ENCODE measurements around the gene TPSD1.
"Not testable (repeated sequence)": the region's sequence is repeated elsewhere in the genome, so short reads cannot be mapped to it uniquely, and the experiment has no call there.

Gene TPSD1

DNA sequence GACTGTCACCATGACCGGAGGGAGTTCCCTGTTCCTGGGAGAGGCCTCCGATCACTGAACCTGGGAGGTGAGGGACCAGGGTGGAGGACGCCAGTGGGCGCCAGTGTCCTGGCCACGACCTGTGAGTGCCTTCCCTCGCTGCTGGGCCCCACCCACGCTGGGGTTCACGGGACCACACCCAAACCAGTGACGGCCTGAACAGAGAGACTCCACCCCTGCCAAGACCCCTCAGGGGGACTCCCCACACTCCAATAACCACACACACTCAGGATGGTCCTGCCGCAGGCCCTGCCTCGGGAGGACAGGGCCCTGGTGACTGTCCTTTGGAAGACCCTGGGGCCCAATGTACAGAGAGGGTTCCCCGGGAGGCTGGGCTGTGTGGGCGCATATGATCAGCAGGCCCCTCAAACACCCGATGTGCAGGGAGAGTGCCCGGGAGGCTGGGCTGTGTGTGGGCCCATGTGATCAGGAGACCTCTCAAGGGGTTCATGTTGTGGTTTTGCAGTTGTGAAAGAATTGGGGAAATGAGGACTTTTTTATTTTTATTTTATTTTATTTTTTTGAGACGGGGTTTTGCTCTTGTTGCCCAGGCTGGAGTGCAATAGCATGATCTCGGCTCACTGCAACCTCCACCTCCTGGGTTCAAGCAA lies 26.6 kb downstream of the TPSD1 start:
- peak; percentile 7 to 46 for DNase-seq

DNA sequence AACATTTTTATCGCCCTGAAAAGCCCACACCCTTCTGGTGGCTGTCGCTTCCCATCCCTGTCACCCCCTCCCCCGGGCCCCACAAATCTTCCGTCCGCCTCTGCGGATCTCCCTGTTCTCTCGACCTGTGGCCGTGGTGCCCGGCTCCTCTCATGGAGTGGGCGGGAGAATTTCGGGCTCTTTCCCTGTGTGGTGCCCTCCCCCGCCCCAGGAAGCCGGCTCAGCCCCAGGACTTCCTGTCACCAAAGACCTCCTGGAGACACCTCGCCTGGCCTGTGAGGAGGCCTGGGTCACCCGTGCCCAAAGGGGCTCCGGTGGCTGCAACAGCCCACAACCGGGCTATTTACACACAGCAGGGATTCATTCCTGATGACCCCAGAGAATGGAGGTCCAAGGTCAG lies 27.4 kb downstream of the TPSD1 start:
- peak in 1 of 2 donors; percentile 25 for DNase-seq

DNA sequence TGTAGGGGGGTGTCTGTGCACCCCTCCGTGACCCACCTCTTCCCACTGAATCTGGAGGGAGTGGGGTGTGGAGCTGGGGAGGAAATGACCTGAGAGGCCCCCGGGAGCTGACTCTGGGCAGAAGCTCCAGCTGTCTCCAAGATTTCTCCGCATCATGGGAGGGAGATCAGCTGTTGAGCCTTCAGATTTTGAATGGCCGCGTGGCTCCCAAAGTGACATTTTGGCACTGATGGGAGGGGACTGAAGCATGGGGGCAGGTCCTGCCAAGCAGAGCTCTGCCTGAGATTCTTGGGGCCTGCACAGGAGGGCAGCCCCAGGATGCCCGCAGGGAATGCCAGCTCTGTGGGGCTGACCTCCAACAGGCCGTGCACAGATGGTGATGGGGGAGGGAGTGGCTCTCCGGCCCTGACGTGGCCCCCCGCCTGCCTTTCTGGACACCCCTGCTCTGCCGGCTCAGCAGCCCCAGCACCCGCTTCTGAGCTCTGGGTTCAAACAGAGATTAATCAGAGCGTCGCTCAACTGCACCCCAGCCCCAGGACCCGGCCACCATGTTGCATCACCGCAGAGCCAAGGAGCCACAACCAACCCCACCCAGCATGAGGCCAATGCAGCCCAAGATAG lies 28.2 kb downstream of the TPSD1 start:
- DNase-seq = no peak

DNA sequence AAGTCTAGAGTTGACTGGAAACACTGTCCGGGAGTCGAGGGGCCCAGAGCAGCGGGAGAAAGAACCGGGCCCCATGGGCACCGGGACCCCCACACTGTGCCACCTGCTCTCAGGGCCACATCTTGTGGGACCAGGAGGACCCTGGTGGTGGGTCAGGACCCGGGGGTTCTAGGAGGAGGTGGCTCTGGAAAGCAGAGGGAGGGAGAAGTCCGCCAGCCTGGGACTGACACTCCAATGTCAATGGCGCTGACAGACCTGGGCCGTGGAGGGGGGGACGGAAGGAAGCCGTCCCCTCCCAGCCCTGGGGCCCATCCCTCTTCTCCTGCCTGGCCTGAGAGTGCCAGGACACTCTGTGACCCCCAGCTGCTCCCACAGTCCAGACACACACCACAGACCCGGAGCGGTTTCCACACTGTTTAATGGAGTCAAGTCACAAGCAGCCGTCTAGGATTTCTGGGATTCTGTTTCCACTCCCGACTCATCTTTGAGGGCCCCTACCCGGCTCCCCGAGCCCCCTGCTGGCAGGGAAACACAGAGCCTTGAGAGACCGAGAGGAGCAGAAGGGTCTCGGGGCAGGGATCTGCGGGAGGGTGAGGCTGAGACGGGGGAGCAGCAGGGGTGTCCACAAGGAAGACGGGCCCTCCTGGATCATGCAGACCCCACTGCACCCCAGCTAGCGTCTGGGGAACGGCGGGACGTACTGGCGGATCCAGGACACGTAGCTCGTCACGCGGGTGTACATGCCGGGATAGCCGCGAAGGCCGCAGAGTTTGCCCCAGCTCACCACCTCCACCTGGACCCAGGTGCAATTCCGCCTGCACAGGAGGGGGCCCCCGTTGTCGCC lies 30.0 kb downstream of the TPSD1 start:
- no peak for DNase-seq

DNA sequence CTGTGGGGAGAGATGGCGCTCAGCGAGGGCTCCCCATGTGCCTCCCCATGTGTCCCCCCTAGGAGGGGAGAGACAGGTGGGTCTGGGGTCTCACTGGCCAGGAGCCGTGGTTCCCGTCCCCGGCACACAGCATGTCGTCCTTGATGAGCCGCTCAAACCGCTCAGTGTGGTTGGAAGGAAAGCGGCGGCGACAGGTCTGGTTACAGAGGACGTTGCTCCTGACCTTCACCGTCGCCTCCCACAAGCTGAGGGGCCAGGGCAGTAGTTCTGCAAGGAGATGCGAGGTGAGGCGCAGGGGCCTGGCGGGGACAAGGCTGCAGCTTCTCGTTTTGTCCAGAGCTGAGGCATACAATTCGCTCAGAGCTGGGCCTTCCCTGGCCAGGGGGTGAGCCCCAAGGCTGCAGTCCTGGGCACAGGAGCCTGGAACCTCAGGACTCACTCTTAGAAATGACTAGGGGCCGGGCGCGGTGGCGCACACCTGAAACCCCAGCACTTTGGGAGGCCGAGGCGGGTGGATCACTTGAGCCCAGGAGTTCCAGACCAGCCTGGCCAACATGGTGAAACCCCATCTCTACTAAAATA lies 30.7 kb downstream of the TPSD1 start:
- DNase-seq = no peak

DNA sequence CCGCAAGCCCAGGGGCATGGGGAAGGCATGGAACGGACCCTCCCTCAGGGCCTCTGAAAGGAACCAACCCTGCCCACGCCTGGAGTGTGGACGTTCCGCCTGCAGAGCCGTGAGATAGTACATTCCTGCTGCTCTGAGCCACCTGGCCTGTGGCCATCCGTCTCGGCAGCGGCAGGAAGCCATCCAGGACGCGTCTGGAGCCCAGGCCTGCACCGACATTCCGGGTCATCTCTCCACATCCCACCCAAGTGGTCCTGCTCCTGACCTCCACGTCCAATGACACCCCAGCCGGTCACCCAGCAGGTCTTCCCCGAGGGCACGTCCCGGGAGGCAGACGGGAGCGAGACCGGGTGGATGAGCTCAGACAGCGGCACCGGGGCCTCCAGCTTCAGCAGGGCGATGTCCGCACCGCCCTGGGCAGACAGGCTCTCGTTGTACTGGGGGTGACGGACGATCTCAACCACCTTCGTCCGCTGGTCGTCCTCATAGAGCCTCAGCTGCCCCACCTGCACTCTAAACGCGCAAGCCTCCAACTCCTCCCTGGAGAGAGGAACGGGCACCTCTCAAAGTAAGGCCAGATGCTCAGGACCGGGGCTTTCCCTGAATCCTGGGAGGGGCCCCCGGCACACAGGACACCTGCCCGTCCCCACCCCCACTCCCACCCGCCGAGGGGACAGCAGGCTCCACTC lies 32.3 kb downstream of the TPSD1 start:
- DNase-seq = no peak

DNA sequence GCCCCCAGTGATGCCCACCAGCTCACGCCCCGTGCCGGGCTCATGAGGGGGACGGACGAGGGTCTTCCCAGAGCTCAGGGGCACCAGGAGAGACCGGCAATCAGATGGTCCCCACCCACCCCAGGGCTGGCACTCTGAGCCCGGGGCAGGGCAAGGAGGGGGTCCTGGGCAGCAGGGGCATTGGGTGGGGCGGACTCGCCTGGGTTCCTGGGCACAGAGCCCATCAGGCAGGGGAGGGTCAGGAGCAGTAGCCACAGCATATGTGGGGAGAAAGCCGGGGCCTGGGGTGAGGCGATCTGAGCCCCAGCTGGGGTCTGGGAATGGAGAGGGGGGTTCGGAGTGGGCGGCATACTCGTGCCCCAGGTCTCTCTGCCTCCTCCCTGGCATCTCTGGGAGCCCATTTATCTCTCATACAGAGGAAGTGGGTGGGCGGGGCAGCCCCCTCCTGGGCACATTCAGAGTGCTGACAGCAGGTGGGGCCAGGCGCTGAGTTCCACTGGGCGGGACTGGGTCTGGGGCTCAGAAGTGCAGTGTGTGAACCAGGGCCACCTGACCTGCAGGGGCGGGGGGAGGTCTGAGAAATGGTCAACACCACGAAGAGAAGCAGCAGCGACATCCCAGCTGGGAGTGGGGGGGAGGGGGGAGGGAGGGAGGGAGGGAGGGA lies 33.1 kb downstream of the TPSD1 start:
- no peak for DNase-seq

DNA sequence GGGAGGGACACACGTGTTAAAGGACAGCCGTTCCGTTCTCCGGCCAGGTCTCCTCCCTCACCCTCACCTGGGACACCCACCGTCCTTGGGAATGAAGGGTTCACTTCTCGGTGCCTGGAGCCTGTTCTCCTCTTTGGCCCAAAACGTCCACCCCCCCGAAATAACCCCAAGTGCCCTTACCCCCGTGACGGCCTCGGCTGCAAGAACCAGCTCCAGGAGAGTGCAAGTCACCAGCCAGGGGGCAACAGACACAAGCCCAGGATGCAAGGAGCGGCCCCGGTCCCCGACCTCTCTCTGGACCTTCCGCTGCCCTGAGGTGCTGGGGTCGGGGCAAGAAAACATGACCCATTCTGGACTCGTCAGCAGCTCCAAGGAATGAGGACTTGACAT lies 33.6 kb downstream of the TPSD1 start:
- no peak for DNase-seq

DNA sequence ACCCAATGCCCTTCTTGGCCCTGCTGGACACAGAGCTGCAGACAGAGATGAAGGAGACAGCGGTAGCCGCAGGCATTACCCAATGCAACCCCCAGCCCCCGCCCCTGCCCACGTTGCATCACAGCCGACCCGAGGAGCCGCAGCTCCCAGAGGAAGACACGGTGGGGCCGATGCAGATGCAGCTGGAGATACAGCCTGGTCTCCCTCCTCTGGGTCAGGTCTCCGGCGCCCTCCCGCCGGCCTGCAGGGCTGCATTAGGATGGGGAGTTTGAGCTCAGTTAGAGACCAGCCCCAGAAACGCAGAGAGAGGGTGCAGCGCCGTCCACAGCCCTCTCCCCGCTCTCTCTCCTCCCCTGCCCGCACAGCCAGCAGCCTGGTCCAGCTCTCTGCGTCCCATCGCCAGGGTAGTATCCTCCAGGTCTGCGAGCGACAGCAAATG lies 34.2 kb downstream of the TPSD1 start:
- peak in 1 of 2 donors; percentile 29 for DNase-seq

DNA sequence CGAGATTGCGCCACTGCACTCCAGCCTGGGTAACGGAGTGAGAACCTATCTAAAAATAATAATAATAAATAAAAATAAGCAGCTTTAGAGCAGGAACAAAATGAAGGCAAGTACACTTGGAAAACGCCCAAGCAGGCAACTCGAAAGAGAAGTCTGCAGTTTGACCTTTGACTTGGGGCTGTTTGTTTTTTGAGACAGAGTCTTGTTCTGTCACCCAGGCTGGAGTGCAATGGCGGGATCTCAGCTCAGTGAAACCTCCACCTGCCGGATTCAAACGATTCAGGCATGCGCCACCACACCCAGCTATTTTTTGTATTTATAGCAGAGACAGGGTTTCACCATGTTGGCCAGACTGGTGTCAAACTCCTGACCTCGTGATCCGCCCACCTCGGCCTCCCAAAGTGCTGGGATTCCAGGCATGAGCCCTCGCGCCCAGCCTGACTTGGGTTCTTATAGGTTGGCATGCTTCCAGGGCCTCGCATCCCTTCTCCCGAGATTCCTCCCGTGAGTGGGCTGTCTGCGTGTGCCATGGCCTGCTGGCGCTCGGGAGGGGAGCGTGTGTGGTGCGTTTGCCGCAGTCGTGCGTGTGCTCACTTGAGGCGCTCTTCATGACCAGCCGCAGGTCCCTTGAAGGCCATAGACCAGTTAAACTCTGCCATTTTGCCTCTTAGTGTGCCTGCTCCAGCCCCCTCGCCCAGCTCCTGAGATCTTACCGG lies 35.1 kb downstream of the TPSD1 start:
- DNase-seq = no peak

DNA sequence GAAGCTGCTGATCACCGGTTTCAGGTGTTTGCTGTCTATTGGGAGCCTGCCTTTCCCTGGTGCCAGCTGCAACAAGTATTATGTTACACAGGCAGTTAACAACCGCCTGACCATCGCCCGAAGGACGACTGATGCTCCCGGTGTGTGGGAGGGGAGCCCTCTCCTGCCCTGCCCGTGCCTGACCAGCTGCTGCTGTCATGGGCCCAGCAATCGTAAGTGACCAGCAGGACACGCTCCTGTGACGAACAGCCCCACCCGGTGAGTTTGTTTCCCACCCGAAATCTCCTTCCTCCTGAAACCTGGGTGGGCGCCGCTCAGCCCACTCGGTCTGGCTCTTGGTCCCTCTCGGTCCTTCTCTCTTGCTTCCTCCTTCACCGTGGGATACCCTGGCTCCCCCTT lies 35.7 kb downstream of the TPSD1 start:
- DNase-seq = no peak

DNA sequence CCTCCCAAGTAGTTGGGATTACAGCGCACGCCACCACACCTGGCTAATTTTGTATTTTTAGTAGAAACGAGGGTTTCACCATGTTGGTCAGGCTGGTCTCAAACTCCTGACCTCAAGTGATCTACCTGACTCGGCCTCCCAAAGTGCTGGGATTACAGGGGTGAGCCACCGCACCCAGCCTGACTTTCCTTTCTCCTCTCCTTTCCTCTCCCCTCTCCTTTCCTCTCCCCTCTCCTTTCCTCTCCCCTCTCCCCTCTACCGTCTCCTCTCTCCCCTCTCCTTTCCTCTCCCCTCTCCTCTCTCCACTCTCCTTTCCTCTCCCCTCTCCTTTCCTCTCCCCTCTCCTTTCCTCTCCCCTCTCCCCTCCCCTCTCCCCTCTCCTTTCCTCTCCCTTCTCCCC lies 36.3 kb downstream of the TPSD1 start:
- DNase-seq = not testable (repeated sequence)

DNA sequence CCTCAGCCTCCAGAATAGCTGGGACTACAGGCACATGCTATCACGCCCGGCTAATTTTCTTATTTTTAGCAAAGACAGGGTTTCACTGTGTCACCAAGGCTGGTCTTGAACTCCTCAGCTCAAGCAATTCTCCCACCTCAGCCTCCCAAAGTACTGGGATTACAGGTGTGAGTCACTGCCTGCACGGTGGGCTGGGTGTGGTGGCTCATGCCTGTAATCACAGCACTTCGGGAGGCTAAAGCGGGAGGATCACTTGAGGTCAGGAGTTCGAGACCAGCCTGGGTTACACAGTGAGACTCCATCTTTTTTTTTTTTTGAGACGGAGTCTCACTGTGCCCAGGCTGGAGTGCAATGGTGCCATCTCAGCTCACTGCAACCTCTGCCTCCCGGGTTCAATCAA lies 36.9 kb downstream of the TPSD1 start:
- not testable (repeated sequence) for DNase-seq

DNA sequence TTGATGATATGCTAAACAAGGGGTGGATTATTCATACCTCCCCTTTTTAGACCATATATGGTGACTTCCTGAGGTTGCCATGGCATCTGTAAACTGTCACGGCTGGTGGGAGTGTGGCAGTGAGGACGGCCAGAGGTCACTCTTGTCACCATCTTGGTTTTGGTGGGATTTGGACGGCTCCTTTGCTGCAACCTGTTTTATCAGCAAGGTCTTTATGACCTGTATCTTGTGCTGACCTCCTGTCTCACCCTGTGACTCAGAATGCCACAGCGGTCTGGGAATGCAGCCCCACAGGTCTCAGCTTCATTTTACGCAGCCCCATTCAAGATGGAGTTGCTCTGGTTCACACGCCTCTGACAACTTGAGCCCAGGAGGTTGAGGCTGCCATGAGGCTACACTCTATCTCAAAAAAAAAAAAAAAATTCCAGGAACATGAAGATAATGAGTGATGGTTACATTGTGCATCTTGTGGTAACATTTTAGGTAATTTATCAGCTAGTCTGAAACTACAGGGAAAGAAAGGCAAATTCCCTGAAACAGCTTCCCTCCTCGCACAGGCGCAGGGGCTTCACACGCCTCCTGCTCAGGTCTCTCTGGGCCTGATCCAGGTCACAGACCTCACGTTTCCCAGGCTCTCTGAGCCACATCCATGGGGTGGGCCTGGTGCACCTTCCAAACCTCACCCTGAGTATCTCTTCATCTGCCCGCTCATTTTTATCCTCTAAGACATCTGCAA lies 38.2 kb downstream of the TPSD1 start:
- DNase-seq = no peak

DNA sequence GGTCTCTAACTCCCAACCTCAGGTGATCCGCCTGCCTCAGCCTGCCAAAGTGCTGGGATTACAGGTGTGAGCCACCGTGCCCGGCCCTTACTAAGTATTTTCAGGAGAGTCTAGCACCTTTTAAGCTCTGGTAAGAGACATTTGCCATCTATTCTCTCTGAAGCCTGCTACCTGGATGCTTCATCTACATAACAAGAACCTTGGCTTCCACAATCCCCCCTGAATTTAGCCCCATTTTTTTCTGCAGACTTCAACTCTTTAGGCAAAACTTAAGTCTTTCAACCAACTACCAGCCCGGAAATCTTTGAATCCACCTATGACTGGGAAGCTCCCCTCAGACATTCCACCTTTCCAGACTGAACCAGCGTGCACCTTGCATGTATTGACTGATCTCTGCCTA lies 39.6 kb downstream of the TPSD1 start:
- DNase-seq = no peak

DNA sequence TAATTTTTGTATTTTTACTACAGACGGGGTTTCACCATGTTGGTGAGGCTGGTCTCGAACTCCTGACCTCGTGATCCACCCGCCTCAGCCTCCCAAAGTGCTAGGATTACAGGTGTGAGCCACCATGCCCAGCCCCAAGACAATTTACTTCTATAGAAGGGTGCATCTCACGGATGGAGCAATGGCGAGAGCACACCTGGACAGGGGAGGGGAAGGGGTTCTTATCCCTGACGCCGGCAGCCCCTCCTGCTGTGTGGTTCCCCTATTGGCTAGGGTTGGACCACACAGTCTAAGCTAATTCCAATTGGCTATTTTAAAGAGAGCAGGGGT lies 40.8 kb downstream of the TPSD1 start:
- not testable (repeated sequence) for DNase-seq

DNA sequence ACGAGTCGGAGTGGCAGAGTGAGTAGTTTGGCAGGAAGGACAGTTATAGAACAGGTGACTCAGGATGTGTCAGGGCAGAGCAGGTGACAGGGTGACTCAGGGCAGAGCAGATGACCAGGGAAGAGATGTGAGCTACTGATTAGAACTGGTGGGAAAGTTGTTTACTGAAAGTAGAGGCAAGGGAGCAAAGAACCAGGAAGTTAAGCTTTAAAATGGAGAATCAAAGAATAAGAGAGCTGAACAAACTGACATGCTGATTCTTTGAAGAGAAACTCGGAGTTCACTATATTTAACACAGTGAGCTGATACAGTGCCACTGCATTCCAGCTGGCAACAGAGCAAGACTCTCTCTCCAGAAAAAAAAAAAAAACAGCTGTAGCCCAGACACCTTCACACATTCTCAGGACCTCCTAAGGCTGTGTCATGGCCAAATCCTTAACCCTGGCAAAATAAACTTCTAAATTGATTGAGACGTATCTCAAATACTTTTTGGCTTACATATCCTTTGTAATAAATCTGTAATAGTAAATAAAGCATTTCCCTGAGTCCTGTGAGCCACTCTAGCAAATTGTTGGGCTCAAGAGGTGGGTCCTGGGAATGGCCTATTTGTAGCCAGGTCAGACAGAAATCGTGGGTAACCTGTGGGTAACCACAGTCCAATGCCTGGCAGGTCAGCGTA lies 41.3 kb downstream of the TPSD1 start:
- peak in 1 of 2 donors; percentile 29 for DNase-seq

DNA sequence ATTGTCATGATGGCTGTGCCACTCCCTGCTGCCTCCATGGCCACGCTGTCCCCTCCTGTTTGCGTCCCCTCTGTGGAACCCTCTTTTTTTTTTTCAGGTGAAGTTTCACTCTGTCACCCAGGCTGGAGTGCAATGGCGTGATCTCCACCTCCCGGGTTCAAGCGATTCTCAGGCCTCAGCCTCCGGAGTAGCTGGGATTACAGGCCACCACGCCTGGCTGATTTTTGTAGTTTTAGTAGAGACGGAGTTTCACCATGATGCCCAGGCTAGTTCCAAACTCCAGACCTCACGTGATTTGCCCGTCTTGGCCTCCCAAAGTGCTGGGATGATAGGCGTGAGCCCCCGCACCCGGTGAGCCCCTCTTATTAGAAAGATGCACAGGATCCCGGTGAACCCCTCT lies 42.5 kb downstream of the TPSD1 start:
- DNase-seq = no peak

DNA sequence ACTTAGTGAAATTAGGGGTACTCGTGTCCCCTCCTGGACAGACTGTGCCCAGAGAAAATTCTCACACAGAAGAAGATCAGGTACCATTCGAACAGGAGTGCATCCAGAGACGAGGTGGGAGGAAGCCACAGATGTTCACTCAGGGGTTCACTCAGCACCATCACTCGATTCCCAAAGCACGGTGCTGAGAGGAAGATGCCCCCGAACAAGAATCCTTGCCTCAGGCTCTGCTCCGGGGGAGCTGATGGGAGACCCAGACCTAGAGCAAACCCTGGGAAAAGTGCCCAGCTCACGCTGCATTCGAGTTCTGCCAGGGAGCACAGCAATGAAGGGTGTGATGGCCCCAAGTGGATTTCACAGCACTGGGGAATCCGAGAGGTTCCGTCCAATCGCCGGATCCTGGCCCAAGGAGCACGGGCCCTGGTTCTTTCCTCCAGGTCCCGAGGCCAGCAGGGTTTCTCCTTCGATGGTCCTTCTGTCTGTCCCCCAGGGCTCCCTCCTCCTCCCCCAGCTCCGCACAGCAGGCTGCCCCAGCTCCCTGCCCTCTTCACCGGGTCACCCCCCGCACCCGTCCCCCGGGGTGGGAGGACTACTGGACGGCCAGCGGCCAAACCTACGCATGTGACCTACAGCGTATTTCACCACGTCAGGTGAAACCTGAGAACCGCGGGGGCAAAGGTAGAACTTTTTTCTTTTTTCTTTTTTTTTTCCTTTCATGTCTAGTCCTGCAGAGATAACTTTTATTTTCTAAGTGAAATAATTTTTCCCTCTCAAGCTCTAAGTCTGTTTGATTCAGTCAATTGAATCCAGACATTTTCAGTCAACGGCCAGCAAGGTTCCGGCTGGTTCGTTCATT lies 43.4 kb downstream of the TPSD1 start:
- DNase-seq = no peak

DNA sequence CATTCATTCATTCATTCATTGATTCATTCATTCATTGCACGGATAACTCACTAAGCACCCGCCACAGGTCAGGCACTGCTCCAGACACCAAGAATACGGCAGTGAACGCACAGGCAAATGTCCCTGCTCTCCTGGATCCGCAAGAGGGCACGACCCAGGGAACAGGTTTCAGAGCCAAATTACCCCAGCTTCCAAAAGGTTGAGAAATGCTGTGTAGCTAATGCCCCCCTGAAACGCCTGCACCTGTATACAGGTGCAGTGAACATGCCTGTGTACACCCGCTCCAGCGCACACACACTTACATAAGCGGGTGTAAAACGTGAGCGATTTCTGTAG lies 44.0 kb downstream of the TPSD1 start:
- DNase-seq = no peak

All from inflammatory macrophage (primary cell).